Colonic mucosa (tissue), 4 donors: ENCODE data around the gene NME9. TPM values are rescaled to one million over a fixed set of nuclear protein-coding genes. Genes with fewer than 3 reads are reported as not detected.

Experiments used
- DNase-seq: peaks from one replicate; pipeline ENCODE4 v3.0.0-alpha.2; 2020
- H3K27ac ChIP-seq: fragments of 200-600 bp; one replicate; pipeline ENCODE4 v1.8.0; 2021
- H3K27me3 ChIP-seq: fragments of 200-600 bp; one replicate; pipeline ENCODE4 v1.8.0; 2021
- H3K36me3 ChIP-seq: fragments of 200-600 bp; one replicate; pipeline ENCODE4 v1.8.0; 2021
- H3K4me1 ChIP-seq: fragments of 200-600 bp; one replicate; pipeline ENCODE4 v1.8.0; 2021; ENCODE audit warnings: mild to moderate bottlenecking
- H3K4me3 ChIP-seq: fragments of 200-600 bp; one replicate; pipeline ENCODE4 v1.8.0; 2021
- H3K9ac ChIP-seq, 2 donors: one replicate each; pipeline ENCODE4 v1.7.0; 2013; ENCODE audit warnings: control low read depth in 2 of 2, low read depth in 2 of 2, low read length in 2 of 2
- H3K9me3 ChIP-seq: fragments of 200-600 bp; one replicate; pipeline ENCODE4 v1.8.0; 2021
- CTCF ChIP-seq: fragments of 200-600 bp; IDR thresholded peaks from one replicate; pipeline ENCODE4 v1.8.0; 2022; ENCODE audit warnings: antibody characterized with exemption, mild to moderate bottlenecking
- intact Hi-C: fragments of 100-400 bp; cut with DNase I; formaldehyde crosslinking; loops from one replicate; pipeline ENCODE4 v1.14.1; 2022
- total RNA-seq, 2 donors: library from RNA; stranded (reverse); fragmentation: NEBNext Ultra II Directional in 1 of 2; extraction: Animal tissue kit (Norgen Biotek cat#: 25700) in 1 of 2; gene quantifications; one replicate each; pipeline ENCODE4 v1.2.1, GENCODE V29; 2021
- donor health status: healthy.
- donor health status: DM: no; HTN: no; CAD: no.
- donor health status: DM: no; HTN: no; CAD: no.

NME9 gene
- total RNA-seq, 2 donors from 2014 or later: not detected

- Histone ChIP-seq H3K27ac (no peak overlapping the region), H3K9ac (no peak overlapping the region), H3K4me1 (no peaks in the 10 kb centered on the region), H3K27me3 (no peaks in the 10 kb centered on the region), H3K4me3 (no peak overlapping the region), H3K36me3 (peaks cover under 1% of the 10 kb centered on the region), H3K9me3 (no peaks in the 10 kb centered on the region)
- no peak for TF ChIP-seq CTCF
- intact Hi-C loops: no loop called here
- DNase-seq: no peak
Measured at GRCh38 chr3:138300647-138301046, 29.0 kb downstream of the NME9 start.

GRCh38 chr3:138297876-138298275 is 31.8 kb downstream of the NME9 start:
- peaks cover 9% of the 10 kb centered on the region for H3K36me3 ChIP-seq
- H3K27me3 ChIP-seq: no peaks in the 10 kb centered on the region
- no peak overlapping the region for H3K4me3 ChIP-seq
- TF ChIP-seq CTCF: no peak
- no peak overlapping the region for H3K27ac ChIP-seq
- no peak overlapping the region for H3K9ac ChIP-seq
- intact Hi-C loops: no loop called here
- DNase-seq: no peak
- H3K4me1 ChIP-seq: no peaks in the 10 kb centered on the region
- H3K9me3 ChIP-seq: no peaks in the 10 kb centered on the region

- no peak for TF ChIP-seq CTCF
- Histone ChIP-seq H3K27me3 (no peaks in the 10 kb centered on the region), H3K9me3 (no peaks in the 10 kb centered on the region), H3K4me1 (no peaks in the 10 kb centered on the region), H3K27ac (no peak overlapping the region), H3K36me3 (peaks cover 9% of the 10 kb centered on the region), H3K9ac (no peak overlapping the region), H3K4me3 (no peak overlapping the region)
- DNase-seq: no peak
- intact Hi-C loops: no loop called here
Measured at GRCh38 chr3:138297059-138297607, 32.5 kb downstream of the NME9 start.

GRCh38 chr3:138296639-138297038 is 33.0 kb downstream of the NME9 start:
- no peaks in the 10 kb centered on the region for H3K27me3 ChIP-seq
- H3K36me3 ChIP-seq: peaks cover 9% of the 10 kb centered on the region
- intact Hi-C loops: no loop called here
- H3K9ac ChIP-seq: no peak overlapping the region
- no peak overlapping the region for H3K27ac ChIP-seq
- no peak for DNase-seq
- TF ChIP-seq CTCF: no peak
- no peaks in the 10 kb centered on the region for H3K4me1 ChIP-seq
- H3K4me3 ChIP-seq: no peak overlapping the region
- no peaks in the 10 kb centered on the region for H3K9me3 ChIP-seq

GRCh38 chr3:138289701-138290100 is 40.0 kb downstream of the NME9 start:
- no peak for TF ChIP-seq CTCF

GRCh38 chr3:138289260-138289659 is 40.4 kb downstream of the NME9 start:
- no peak overlapping the region for H3K27ac ChIP-seq
- TF ChIP-seq CTCF: no peak

More at GRCh38 chr3:138289701-138290100, 40.0 kb downstream of the NME9 start:
- intact Hi-C loops: no loop called here
- no peak overlapping the region for H3K4me3 ChIP-seq
- no peaks in the 10 kb centered on the region for H3K4me1 ChIP-seq
- no peaks in the 10 kb centered on the region for H3K27me3 ChIP-seq
- H3K36me3 ChIP-seq: peaks cover 4% of the 10 kb centered on the region
- DNase-seq: no peak
- no peaks in the 10 kb centered on the region for H3K9me3 ChIP-seq
- H3K27ac ChIP-seq: no peak overlapping the region
- H3K9ac ChIP-seq: no peak overlapping the region

More at GRCh38 chr3:138289260-138289659, 40.4 kb downstream of the NME9 start:
- no peaks in the 10 kb centered on the region for H3K4me1 ChIP-seq
- H3K9me3 ChIP-seq: no peaks in the 10 kb centered on the region
- no peak for DNase-seq
- peaks cover 4% of the 10 kb centered on the region for H3K36me3 ChIP-seq
- no peak overlapping the region for H3K9ac ChIP-seq
- intact Hi-C loops: no loop called here
- H3K27me3 ChIP-seq: no peaks in the 10 kb centered on the region
- no peak overlapping the region for H3K4me3 ChIP-seq
